Adrenal gland (tissue), 12 donors: ENCODE measurements around the gene PPM1D. TPM values are rescaled to one million over a fixed set of nuclear protein-coding genes. Genes with fewer than 3 reads are reported as not detected.

Source experiments
- DNase-seq, 7 donors: peaks; one replicate each; pipeline ENCODE4 v3.0.0-alpha.2; 2019 to 2020
- H3K27ac ChIP-seq, 5 donors: fragments of 200-600 bp; sonication (generic) in 4 of 5; 1 replicate in 3 of 5; 2 replicates in 2 of 5; pipeline versions ENCODE4 v1.5.1 to v1.8.0; 2016 to 2020; ENCODE audit warnings: mild to moderate bottlenecking in 1 of 5
- H3K27me3 ChIP-seq: fragments of 200-600 bp; 2 replicates; pipeline ENCODE4 v1.8.0; 2021
- H3K36me3 ChIP-seq, 2 donors: fragments of 200-600 bp; replicated peaks in 1 of 2; 1 replicate in 1 of 2; 2 replicates in 1 of 2; pipeline versions ENCODE4 v1.5.1 to v1.8.0; 2018 to 2022
- H3K4me1 ChIP-seq, 2 donors: fragments of 200-600 bp; replicated peaks in 1 of 2; 1 replicate in 1 of 2; 2 replicates in 1 of 2; pipeline versions ENCODE4 v1.5.1 to v1.8.0; 2018 to 2021
- H3K4me3 ChIP-seq, 4 donors: fragments of 200-600 bp; sonication (generic) in 3 of 4; one replicate each; pipeline ENCODE4 v1.5.1; 2016 to 2018
- H3K9me3 ChIP-seq, 3 donors: fragments of 200-600 bp; sonication (generic) in 1 of 3; replicated peaks in 1 of 3; 1 replicate in 2 of 3; 2 replicates in 1 of 3; pipeline versions ENCODE4 v1.5.1 to v1.8.0; 2016 to 2021
- CTCF ChIP-seq, 6 experiments: fragments of 450-650 bp in 4 of 6; fragments of 200-600 bp in 2 of 6; sonication (generic) in 1 of 6; IDR thresholded peaks; 1 replicate in 5 of 6; 2 replicates in 1 of 6; pipeline versions ENCODE4 v1.5.1 to v1.8.0; 2016 to 2021; ENCODE audit warnings: antibody characterized with exemption in 6 of 6, mild to moderate bottlenecking in 2 of 6, moderate library complexity in 1 of 6
- POLR2A ChIP-seq, 2 donors: fragments of 450-650 bp; IDR thresholded peaks; one replicate each; pipeline ENCODE4 v1.6.1; 2017; ENCODE audit warnings: antibody characterized with exemption in 2 of 2, mild to moderate bottlenecking in 2 of 2, moderate library complexity in 1 of 2
- whole genome bisulfite sequencing, 4 donors: extraction: QIAGEN DNeasy Blood & Tissue Kit in 2 of 4; methylation state at CpG; one replicate each; pipeline versions ENCODE4 v1.1.5 to v1.1.7; 2013 to 2017; 5-methylcytosine and 5-hydroxymethylcytosine counted together
- intact Hi-C, 2 donors: fragments of 100-400 bp; cut with DNase I; formaldehyde crosslinking; loops; one replicate each; pipeline versions ENCODE4 v1.14.1 to v1.15.0; 2022 to 2023
- polyA plus RNA-seq, 3 donors: library from polyadenylated mRNA; stranded (reverse); fragments of 200-250 nt in 2 of 3; fragments of 350-450 nt in 1 of 3; fragmentation: Illumina TruSeq in 1 of 3; extraction: RNeasy Lipid Tissue Mini Kit (QIAGEN cat#74804) in 1 of 3; gene quantifications; one replicate each; pipeline ENCODE4 v1.2.3, GENCODE V29; 2013 to 2014
- small RNA-seq, 2 donors: library from RNA; depleted of rRNA; stranded (forward); fragments of <200 nt; gene quantifications; one replicate each; pipeline ENCODE3, GENCODE V24; 2016
- total RNA-seq, 9 donors: library from RNA; depleted of rRNA in 4 of 9; stranded (reverse); fragments of >200 nt in 4 of 9; fragments of 120-200 nt in 1 of 9; fragmentation: NEBNext Ultra II Directional in 1 of 9; extraction: Animal tissue kit (Norgen Biotek cat#: 25700) in 1 of 9; gene quantifications; one replicate each; pipeline versions ENCODE4 v1.1.0 to v1.2.4, GENCODE V29; 2013 to 2023
- donor health status: healthy with polysubstance abuse.
- donor health status: Bipolar disorder and iron deficiency.
- donor health status: DM: yes; HTN: yes; CAD: no.
- donor health status: DM: no; HTN: no; CAD: no.
- donor health status: DM: no; HTN: no; CAD: no.
- donor health status: DM: yes; HTN: yes; CAD: no.

The PPM1D gene
- total and polyA plus RNA-seq, 12 donors = 3.4 to 16.3 (median 8.8) TPM

- Histone ChIP-seq H3K27me3 (no peaks in the 10 kb centered on the region), H3K36me3 (peaks cover 0 to 10% of the 10 kb centered on the region in 2 donors), H3K27ac (no peak overlapping the region), H3K4me3 (no peak overlapping the region), H3K9me3 (no peaks in the 10 kb centered on the region), H3K4me1 (peaks cover 6 to 7% of the 10 kb centered on the region in 2 donors)
- 83 to 97% (median 93%) methylated on average over 2 of the region's 2 CpGs for WGBS, 4 donors
- no peak for DNase-seq
- intact Hi-C loops = no loop called here
- TF ChIP-seq POLR2A (IDR thresholded peaks at IDR 0.05) = no peak
- TF ChIP-seq CTCF (IDR thresholded peaks at IDR 0.05) = no peak
Observed at GRCh38 chr17:60712675-60713074, 112.7 kb downstream of the PPM1D start.

GRCh38 chr17:60713608-60714007 is 113.6 kb downstream of the PPM1D start:
- no peak for DNase-seq
- Histone ChIP-seq H3K27me3 (no peaks in the 10 kb centered on the region), H3K27ac (no peak overlapping the region), H3K4me3 (no peak overlapping the region), H3K4me1 (peaks cover 6 to 7% of the 10 kb centered on the region in 2 donors), H3K9me3 (no peaks in the 10 kb centered on the region), H3K36me3 (peaks cover 0 to 10% of the 10 kb centered on the region in 2 donors)
- no peak for TF ChIP-seq CTCF (IDR thresholded peaks at IDR 0.05)
- TF ChIP-seq POLR2A (IDR thresholded peaks at IDR 0.05) = no peak
- 88 to 100% (median 99%) methylated on average over 2 of the region's 2 CpGs for WGBS, 4 donors
- intact Hi-C loops = no loop called here

Small RNA genes lying within 50 kb of the gene (small RNA-seq; reads per million reads assigned to genes)
- gene AC011921.2 (0 reads per million in 2 donors), gene RN7SL606P (0 reads per million in 2 donors), gene RNU6-623P (0 reads per million in 2 donors)

Other genes with a start within 250 kb of the PPM1D start
- gene USP32, start 208.1 kb upstream of the PPM1D start, total RNA-seq = 10 to 100 TPM; 36.2 to 99.3 (median 58.0) TPM
- gene USP32, start 208.1 kb upstream of the PPM1D start, polyA plus RNA-seq = 10 to 100 TPM; 22.0 to 57.8 (median 22.7) TPM
- under 1 TPM in 1 of 9 donors, not detected in 8; 0.41 TPM for gene CHCT1, start 177.7 kb upstream of the PPM1D start, total RNA-seq
- gene CHCT1, start 177.7 kb upstream of the PPM1D start, polyA plus RNA-seq = under 1 TPM in 1 of 3 donors, not detected in 2; 0.37 TPM
- 10 to 100 TPM; 18.8 to 63.4 (median 47.3) TPM for gene APPBP2, start 74.0 kb upstream of the PPM1D start, total RNA-seq
- 10 to 100 TPM in 1 of 3 donors, 1 to 10 TPM in 2; 5.5 to 36.8 (median 6.8) TPM for gene APPBP2, start 74.0 kb upstream of the PPM1D start, polyA plus RNA-seq
- gene BCAS3, start 77.7 kb downstream of the PPM1D start, total RNA-seq = 100 to 1,000 TPM in 1 of 9 donors, 10 to 100 TPM in 8; 21.6 to 105 (median 36.8) TPM
- gene BCAS3, start 77.7 kb downstream of the PPM1D start, polyA plus RNA-seq = 10 to 100 TPM in 2 of 3 donors, 1 to 10 TPM in 1; 9.4 to 15.9 (median 10.6) TPM